ENCODE results near the gene NUP54.

NUP54 gene

DNA sequence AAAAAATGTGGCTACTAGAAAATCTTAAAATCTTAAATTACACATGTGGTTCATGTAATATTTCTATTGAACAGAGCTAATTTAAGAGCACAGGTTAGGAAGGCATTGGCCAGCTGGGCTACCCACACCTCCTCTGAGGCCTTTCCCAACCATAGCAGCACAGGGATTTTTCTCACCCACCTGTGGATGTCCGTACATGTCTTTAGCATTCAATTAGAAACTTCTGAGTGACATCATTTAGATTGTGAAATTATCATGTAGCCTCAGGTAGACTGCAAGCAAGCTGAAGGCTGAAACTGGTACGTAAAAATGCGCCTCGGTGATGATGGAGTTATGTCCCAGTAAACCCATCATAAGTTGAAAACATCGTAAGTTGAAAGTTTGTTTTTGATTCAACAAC lies 34.3 kb upstream of the NUP54 start:
- no peaks in the 10 kb centered on the region for H4K20me1 ChIP-seq (ENCODE audit: low read depth, low read length)
- H3K9me2 ChIP-seq (replicated peaks; ENCODE audit: insufficient read depth, low read length), result no peaks in the 10 kb centered on the region
- H3K36me3 ChIP-seq (ENCODE audit: low read length), result no peaks in the 10 kb centered on the region

DNA sequence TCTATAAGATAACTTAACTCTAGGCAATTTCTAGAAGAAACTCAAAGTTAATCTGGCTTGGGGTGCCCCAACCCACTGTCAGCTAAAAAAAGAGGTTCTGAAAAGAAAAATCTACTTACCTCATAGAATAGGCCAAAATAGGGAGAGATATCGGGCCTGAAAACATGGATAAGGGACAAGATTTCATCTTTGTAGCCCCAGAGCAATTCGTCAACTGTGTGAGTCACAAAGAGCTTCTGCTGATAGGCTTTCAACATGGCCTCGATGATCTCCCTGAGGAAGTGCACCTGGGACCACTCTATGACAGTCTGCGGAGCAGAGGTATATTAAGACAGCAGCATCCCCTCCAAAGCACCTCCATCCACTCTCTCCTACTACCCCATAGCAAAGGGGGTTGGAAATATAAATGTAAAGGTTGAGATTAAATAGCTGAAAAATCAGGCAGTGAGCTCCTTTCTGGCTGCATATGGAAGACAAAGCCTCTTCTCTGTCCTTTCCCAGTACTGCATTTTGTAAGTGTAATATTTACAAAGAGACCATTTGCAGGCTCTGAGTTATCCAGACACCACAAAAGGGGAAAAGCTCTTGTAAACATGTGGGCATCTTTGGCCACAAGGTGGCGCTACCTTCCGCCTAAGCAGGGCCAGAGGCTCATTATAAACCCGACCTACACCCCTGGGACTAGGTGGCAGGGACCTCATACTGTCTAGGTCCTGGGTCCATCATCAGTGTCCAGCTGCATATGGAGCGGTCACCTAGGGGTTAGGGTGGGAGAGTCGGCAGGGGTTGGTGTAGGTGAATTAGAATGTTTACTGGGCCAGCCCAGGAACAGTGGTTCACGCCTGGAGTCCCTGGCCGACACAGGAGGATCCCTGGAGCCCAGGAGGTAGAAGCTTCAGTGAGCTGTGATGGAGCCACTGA lies 31.5 kb upstream of the NUP54 start:
- H3K36me3 ChIP-seq (ENCODE audit: low read length), result no peaks in the 10 kb centered on the region
- no peak overlapping the region for H3K4me2 ChIP-seq (ENCODE audit: low read depth, low read length, poor library complexity, severe bottlenecking)
- no peak overlapping the region for H3K27ac ChIP-seq (ENCODE audit: low read depth, low read length)
- H3F3A ChIP-seq (ENCODE audit: insufficient read depth), result no peaks in the 10 kb centered on the region
- no peaks in the 10 kb centered on the region for H4K20me1 ChIP-seq (ENCODE audit: low read depth, low read length)
- no peak overlapping the region for H2AFZ ChIP-seq (ENCODE audit: low read depth, low read length, severe bottlenecking)
- no peak for TF ChIP-seq EZH2phosphoT487 (conservative IDR thresholded peaks at IDR 0.05; ENCODE audit: low read length)
- peak; percentile 36 for TF ChIP-seq CTCF (IDR thresholded peaks at IDR 0.05; ENCODE audit: insufficient read depth, low read length, poor library complexity, severe bottlenecking)
- H3K79me2 ChIP-seq (ENCODE audit: insufficient read depth, low read length), result no peaks in the 10 kb centered on the region
- H3K9me2 ChIP-seq (replicated peaks; ENCODE audit: insufficient read depth, low read length), result no peaks in the 10 kb centered on the region
- no peaks in the 10 kb centered on the region for H3K27me3 ChIP-seq (ENCODE audit: low read length)
- no peak overlapping the region for H3K9ac ChIP-seq (ENCODE audit: low read length)
- H3K4me3 ChIP-seq (ENCODE audit: insufficient read depth, low read length, poor library complexity, severe bottlenecking), result no peak overlapping the region
- no peaks in the 10 kb centered on the region for H3K9me3 ChIP-seq (ENCODE audit: insufficient read depth, low read length)

More for the DNA sequence above, 34.3 kb upstream of the NUP54 start:
- H3F3A ChIP-seq (ENCODE audit: insufficient read depth), result no peaks in the 10 kb centered on the region
- no peak overlapping the region for H3K27ac ChIP-seq (ENCODE audit: low read depth, low read length)
- H3K27me3 ChIP-seq (ENCODE audit: low read length), result no peaks in the 10 kb centered on the region
- H3K4me2 ChIP-seq (ENCODE audit: low read depth, low read length, poor library complexity, severe bottlenecking), result no peak overlapping the region
- no peak overlapping the region for H3K4me3 ChIP-seq (ENCODE audit: insufficient read depth, low read length, poor library complexity, severe bottlenecking)
- no peaks in the 10 kb centered on the region for H3K79me2 ChIP-seq (ENCODE audit: insufficient read depth, low read length)
- H2AFZ ChIP-seq (ENCODE audit: low read depth, low read length, severe bottlenecking), result no peak overlapping the region
- no peak overlapping the region for H3K9ac ChIP-seq (ENCODE audit: low read length)
- TF ChIP-seq CTCF (IDR thresholded peaks at IDR 0.05; ENCODE audit: insufficient read depth, low read length, poor library complexity, severe bottlenecking) (no peak), EZH2phosphoT487 (conservative IDR thresholded peaks at IDR 0.05; ENCODE audit: low read length) (no peak)
- H3K9me3 ChIP-seq (ENCODE audit: insufficient read depth, low read length), result no peaks in the 10 kb centered on the region

DNA sequence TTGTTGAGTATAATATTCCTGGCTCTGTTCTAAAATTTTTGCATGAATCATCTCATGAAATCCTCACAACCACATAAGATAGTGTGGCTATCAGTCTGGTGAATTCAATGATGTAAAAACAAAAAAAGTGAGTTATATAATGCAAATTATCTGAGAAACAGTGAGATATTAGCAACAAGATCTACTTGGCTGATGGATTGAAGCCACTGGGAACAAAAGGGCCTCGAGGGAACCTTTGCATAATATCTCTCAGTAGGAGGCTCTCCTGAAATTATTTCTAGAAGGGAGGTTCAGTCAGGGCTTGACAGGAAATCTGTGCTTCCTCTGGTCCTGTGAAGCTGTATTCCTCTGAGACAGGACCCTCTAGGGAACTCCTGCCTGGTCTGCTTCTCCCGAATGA lies 30.1 kb upstream of the NUP54 start:
- Histone ChIP-seq H3K9me2 (replicated peaks; ENCODE audit: insufficient read depth, low read length) (no peaks in the 10 kb centered on the region), H3K9me3 (ENCODE audit: insufficient read depth, low read length) (no peaks in the 10 kb centered on the region), H3K27ac (ENCODE audit: low read depth, low read length) (no peak overlapping the region), H3K9ac (ENCODE audit: low read length) (no peak overlapping the region), H3K4me2 (ENCODE audit: low read depth, low read length, poor library complexity, severe bottlenecking) (no peak overlapping the region), H3K79me2 (ENCODE audit: insufficient read depth, low read length) (no peaks in the 10 kb centered on the region), H3K36me3 (ENCODE audit: low read length) (no peaks in the 10 kb centered on the region), H2AFZ (ENCODE audit: low read depth, low read length, severe bottlenecking) (no peak overlapping the region), H3F3A (ENCODE audit: insufficient read depth) (no peaks in the 10 kb centered on the region), H3K27me3 (ENCODE audit: low read length) (no peaks in the 10 kb centered on the region), H3K4me3 (ENCODE audit: insufficient read depth, low read length, poor library complexity, severe bottlenecking) (no peak overlapping the region), H4K20me1 (ENCODE audit: low read depth, low read length) (no peaks in the 10 kb centered on the region)
- TF ChIP-seq EZH2phosphoT487 (conservative IDR thresholded peaks at IDR 0.05; ENCODE audit: low read length) (no peak), CTCF (IDR thresholded peaks at IDR 0.05; ENCODE audit: insufficient read depth, low read length, poor library complexity, severe bottlenecking) (no peak)

Measured in SU-DHL-6 (cell line).